Activated effector memory CD4-positive, alpha-beta T cell treated with Interleukin-2 at 50 U/mL for 16 hours (primary cell): ENCODE data around the gene GBP3.
A peak's percentile ranks its signal among the peaks of the same experiment; 100 is the strongest.
"Not testable (repeated sequence)": the region's sequence is repeated elsewhere in the genome, so short reads cannot be mapped to it uniquely, and the experiment has no call there.

Source experiments
- DNase-seq: peaks from one replicate; pipeline ENCODE4 v3.0.0-alpha.2; 2020

Gene GBP3

GRCh38 chr1:89022167-89022959, at the start of gene GBP3:
Gene GBP3 (minus strand): TSS chr1:89022866. CDS start chr1:89020721, 2,145 bp downstream.
- DNase-seq: no peak

- no peak for DNase-seq
Measured at GRCh38 chr1:89070509-89070908, 47.8 kb upstream of the GBP3 start.

- DNase-seq: no peak
Measured at GRCh38 chr1:89069951-89070350, 47.3 kb upstream of the GBP3 start.

GRCh38 chr1:89068291-89068690, 45.6 kb upstream of the GBP3 start:
- DNase-seq: no peak

GRCh38 chr1:89065079-89065868, 42.6 kb upstream of the GBP3 start, which contains the start of gene GBP1:
Gene GBP1 (minus strand): TSS chr1:89065208. CDS start chr1:89063234, 1,974 bp downstream.
- DNase-seq: peak; percentile 4

- DNase-seq: no peak
Measured at GRCh38 chr1:89064632-89065031, 42.0 kb upstream of the GBP3 start.

- DNase-seq: no peak
Measured at GRCh38 chr1:89063094-89063493, 40.4 kb upstream of the GBP3 start.

- no peak for DNase-seq
Measured at GRCh38 chr1:89060091-89060490, 37.4 kb upstream of the GBP3 start.

- no peak for DNase-seq
Measured at GRCh38 chr1:89051955-89052312, 29.3 kb upstream of the GBP3 start.

GRCh38 chr1:89051300-89051954, 28.8 kb upstream of the GBP3 start:
- DNase-seq: no peak

- DNase-seq: no peak
Measured at GRCh38 chr1:89050649-89051033, 28.0 kb upstream of the GBP3 start.

GRCh38 chr1:89049901-89050648, 27.4 kb upstream of the GBP3 start:
- not testable (repeated sequence) for DNase-seq

- not testable (repeated sequence) for DNase-seq
Measured at GRCh38 chr1:89049187-89049586, 26.5 kb upstream of the GBP3 start.

GRCh38 chr1:89047734-89048133, 25.1 kb upstream of the GBP3 start:
- no peak for DNase-seq

- not testable (repeated sequence) for DNase-seq
Measured at GRCh38 chr1:89046318-89047183, 23.9 kb upstream of the GBP3 start.

GRCh38 chr1:89044970-89045721, 22.5 kb upstream of the GBP3 start:
- DNase-seq: no peak

- DNase-seq: no peak
Measured at GRCh38 chr1:89043940-89044339, 21.3 kb upstream of the GBP3 start.

- DNase-seq: no peak
Measured at GRCh38 chr1:89042491-89042890, 19.8 kb upstream of the GBP3 start.

GRCh38 chr1:89041721-89042120, 19.1 kb upstream of the GBP3 start:
- DNase-seq: no peak

- DNase-seq: no peak
Measured at GRCh38 chr1:89041119-89041641, 18.5 kb upstream of the GBP3 start.

- no peak for DNase-seq
Measured at GRCh38 chr1:89040315-89040626, 17.6 kb upstream of the GBP3 start.
